ENCODE measurements around the gene ZNF627. TPM values are rescaled to one million over a fixed set of nuclear protein-coding genes. Genes with fewer than 3 reads are reported as not detected.
"Not testable (repeated sequence)": the region's sequence is repeated elsewhere in the genome, so short reads cannot be mapped to it uniquely, and the experiment has no call there.

The ZNF627 gene
- total and polyA plus RNA-seq, 8 donors, result 10.5 to 42.4 (median 34.6) TPM

DNA sequence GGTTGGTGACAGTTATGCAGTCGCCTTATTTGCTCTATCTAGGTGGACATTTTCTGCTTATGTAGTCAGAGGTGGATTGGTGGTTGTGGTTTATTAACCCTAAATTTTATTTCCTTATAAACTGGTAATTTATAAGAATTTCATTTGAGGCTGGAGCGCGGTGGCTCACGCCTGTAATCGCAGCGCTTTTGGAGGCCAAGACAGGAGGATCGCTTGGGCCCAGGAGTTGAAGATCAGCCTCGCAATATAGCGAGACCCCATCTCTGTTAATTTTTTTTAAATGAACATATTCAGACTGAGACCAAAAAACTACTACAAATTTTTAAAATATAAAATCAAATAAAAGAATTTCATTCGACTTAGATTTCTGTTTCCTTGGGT, 810 bp downstream of the ZNF627 start:
- H3K4me3 ChIP-seq, result peak overlapping the region; percentile 83 to 90
- H3K36me3 ChIP-seq, result no peaks in the 10 kb centered on the region
- intact Hi-C loops (cut with DNase I), result no loop called here
- no peaks in the 10 kb centered on the region for H3K9me3 ChIP-seq
- no peaks in the 10 kb centered on the region for H3K27me3 ChIP-seq
- TF ChIP-seq, protein P1, sequence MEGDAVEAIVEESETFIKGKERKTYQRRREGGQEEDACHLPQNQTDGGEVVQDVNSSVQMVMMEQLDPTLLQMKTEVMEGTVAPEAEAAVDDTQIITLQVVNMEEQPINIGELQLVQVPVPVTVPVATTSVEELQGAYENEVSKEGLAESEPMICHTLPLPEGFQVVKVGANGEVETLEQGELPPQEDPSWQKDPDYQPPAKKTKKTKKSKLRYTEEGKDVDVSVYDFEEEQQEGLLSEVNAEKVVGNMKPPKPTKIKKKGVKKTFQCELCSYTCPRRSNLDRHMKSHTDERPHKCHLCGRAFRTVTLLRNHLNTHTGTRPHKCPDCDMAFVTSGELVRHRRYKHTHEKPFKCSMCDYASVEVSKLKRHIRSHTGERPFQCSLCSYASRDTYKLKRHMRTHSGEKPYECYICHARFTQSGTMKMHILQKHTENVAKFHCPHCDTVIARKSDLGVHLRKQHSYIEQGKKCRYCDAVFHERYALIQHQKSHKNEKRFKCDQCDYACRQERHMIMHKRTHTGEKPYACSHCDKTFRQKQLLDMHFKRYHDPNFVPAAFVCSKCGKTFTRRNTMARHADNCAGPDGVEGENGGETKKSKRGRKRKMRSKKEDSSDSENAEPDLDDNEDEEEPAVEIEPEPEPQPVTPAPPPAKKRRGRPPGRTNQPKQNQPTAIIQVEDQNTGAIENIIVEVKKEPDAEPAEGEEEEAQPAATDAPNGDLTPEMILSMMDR (IDR thresholded peaks at IDR 0.05), result no peak
- peak overlapping the region; percentile 88 to 93 for H3K27ac ChIP-seq
- H3K4me1 ChIP-seq, result peaks cover 11 to 31% of the 10 kb centered on the region in 2 donors
- ATAC-seq (no peak), DNase-seq (no peak)

DNA sequence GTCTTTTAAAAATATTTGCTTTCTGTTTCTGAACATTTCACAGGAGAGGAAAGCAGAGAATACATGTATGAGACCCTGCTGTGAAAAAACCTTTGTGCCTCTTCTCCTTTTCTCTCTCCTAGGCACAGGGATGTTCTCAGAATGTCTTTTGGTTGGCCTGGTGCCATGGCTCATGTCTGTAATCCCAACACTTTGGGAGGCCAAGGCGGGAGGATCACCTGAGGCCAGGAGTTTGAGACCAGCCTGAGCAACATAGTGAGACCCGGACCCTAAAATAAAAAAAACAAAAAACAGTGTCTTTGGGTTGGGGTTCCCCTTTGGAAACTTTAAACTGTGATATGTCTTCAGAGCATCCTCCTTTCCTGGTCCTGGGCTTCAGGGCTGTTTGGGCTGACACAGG, 1.5 kb downstream of the ZNF627 start:
- Histone ChIP-seq H3K9me3 (no peaks in the 10 kb centered on the region), H3K4me3 (no peak overlapping the region), H3K36me3 (no peaks in the 10 kb centered on the region), H3K27ac (no peak overlapping the region), H3K4me1 (peaks cover 11 to 31% of the 10 kb centered on the region in 2 donors), H3K27me3 (no peaks in the 10 kb centered on the region)
- intact Hi-C loops (cut with DNase I), result no loop called here
- ATAC-seq, result no peak
- TF ChIP-seq, protein P1 (IDR thresholded peaks at IDR 0.05), result no peak
- no peak for DNase-seq

DNA sequence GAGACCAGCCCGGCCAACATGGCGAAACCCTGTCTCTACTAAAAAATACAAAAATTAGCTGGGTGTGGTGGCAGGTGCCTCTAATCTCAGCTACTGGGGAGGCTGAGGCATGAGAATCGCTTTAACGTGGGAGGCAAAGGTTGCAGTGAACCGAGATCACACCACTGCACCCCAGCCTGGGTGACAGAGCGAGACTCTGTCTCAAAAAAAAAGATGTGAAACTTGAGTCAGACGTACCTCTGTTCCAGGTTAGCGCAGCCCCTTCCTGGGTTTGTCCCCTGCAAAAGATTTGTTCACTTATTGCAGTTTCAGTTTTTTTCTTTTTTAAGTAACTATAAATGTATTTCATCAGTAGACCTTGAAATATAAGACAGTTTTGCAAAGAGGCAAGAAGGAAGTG, 2.4 kb downstream of the ZNF627 start:
- H3K27me3 ChIP-seq; H3K9me3 ChIP-seq; H3K4me3 ChIP-seq; intact Hi-C loops (cut with DNase I); H3K27ac ChIP-seq; H3K36me3 ChIP-seq; DNase-seq; ATAC-seq: not testable (repeated sequence)
- peaks cover 11 to 31% of the 10 kb centered on the region in 2 donors for H3K4me1 ChIP-seq

DNA sequence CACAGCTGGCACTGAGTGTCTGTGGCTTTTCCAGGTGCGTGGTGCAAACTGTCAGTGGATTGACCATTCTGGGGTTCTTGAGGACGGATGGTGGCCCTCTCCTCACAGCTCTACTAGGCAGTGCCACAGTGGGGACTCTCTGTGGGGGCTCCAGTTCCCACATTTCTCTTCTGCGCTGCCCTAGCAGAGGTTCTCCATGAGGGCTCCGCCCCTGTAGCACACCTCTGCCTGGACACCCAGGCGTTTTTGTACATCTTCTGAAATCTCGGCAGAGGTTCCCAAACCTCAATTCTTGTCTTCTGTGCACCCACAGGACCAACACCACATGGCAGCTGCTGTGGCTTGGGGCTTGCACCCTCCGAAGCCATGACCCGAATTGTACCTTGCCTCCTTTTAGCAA, 9.2 kb downstream of the ZNF627 start:
- H3K36me3 ChIP-seq, result peaks cover 0 to 24% of the 10 kb centered on the region in 2 donors
- ATAC-seq (no peak), DNase-seq (no peak)
- intact Hi-C loops (cut with DNase I), result no loop called here
- H3K4me3 ChIP-seq, result no peak overlapping the region
- H3K27me3 ChIP-seq, result no peaks in the 10 kb centered on the region
- H3K4me1 ChIP-seq, result no peaks in the 10 kb centered on the region
- TF ChIP-seq, protein P1 (IDR thresholded peaks at IDR 0.05), result no peak
- no peak overlapping the region for H3K27ac ChIP-seq
- peaks cover 0 to 7% of the 10 kb centered on the region in 2 donors for H3K9me3 ChIP-seq

DNA sequence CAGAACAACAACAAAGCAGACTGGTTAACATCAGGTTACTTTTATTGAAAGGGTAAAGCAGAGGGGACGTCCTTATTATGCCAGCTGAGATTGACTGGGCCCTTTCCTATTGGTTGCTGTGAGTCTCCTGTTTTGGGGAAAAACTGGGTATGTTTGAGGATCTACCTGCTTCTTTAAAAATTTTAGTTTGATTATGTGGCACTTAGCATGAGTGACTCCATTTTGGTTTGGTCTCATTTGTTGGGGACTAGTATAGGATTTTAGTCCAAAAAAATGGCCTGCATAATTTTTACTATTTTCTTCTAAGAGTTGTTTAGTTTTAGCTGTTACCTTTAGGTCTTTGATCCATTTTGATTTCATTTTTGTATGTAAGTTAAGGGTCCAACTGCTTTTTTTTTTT, 14.4 kb downstream of the ZNF627 start:
- ATAC-seq, result no peak
- intact Hi-C loops (cut with DNase I), result no loop called here
- Histone ChIP-seq H3K27me3 (no peaks in the 10 kb centered on the region), H3K4me3 (no peak overlapping the region), H3K9me3 (peaks cover 4 to 9% of the 10 kb centered on the region in 2 donors), H3K36me3 (peaks cover 7 to 39% of the 10 kb centered on the region in 2 donors), H3K4me1 (no peaks in the 10 kb centered on the region), H3K27ac (no peak overlapping the region)
- DNase-seq, result no peak
- TF ChIP-seq, protein P1 (IDR thresholded peaks at IDR 0.05), result no peak

DNA sequence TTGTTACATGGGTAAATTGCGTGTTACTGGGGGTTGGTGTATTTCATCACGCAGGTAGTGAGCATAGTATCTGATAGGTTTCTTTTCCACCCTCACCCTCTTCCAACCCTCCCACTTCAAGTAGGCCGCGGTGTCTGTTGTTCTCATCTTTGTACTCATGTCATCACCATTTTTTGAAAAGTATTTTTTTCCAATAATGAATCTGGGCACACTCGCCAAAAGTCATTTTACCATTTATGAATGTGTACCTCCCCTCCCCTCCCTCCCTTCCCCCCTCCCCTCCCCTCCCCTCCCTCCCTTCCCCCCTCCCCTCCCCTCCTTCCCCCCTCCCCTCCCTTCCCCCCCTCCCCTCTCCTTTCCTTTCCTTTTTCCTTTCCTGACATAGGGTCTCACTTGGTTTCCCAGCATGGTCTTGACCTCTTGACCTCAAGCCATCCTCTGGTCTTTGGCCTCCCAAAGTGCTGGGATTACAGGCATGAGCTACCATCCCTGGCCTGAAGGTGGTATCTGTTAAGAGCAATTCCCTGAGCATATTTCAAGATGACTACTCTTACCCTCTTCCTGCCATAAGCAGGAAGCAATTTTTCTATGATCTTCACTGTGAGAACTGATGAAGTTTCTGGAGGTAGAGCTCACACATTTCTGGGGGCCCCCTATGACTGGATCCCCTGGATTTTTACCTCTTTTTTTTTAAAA, 15.7 kb downstream of the ZNF627 start:
- ATAC-seq (no peak), DNase-seq (no peak)
- TF ChIP-seq, protein P1 (IDR thresholded peaks at IDR 0.05), result no peak
- Histone ChIP-seq H3K4me3 (no peak overlapping the region), H3K9me3 (peaks cover 4 to 22% of the 10 kb centered on the region in 2 donors), H3K27ac (no peak overlapping the region), H3K27me3 (no peaks in the 10 kb centered on the region), H3K4me1 (no peaks in the 10 kb centered on the region), H3K36me3 (peaks cover 11 to 42% of the 10 kb centered on the region in 2 donors)
- intact Hi-C loops (cut with DNase I), result no loop called here

Data from left lung (tissue), 10 donors.